Measurements from ENCODE around the gene GPC5.
A peak's percentile ranks its signal among the peaks of the same experiment; 100 is the strongest.

Gene GPC5

GRCh38 chr13:92307752-92308151 is 909.3 kb downstream of the GPC5 start:
- no peak for DNase-seq

- no peak for DNase-seq
Observed at GRCh38 chr13:92312823-92313222, 914.4 kb downstream of the GPC5 start.

GRCh38 chr13:92313382-92313781 is 915.0 kb downstream of the GPC5 start:
- no peak for DNase-seq

DNA sequence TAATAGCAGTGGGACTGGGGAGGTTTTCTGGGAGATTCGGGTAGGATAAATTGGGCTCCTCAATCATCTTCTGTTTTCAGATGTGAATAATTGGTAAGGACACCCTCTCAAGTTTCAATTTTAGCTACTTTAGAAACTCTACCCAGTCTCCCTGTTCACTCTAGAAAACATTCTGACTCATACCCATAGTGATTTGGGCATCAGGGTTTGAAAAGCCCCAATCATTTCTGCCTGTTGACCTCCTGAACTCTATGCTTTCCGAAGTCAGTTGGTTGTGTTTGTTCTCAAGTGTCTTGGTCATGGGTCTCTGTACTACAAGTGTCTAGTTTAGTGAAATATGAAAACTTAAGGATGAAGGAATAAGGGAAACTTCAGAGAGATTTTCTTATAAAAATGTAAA is 916.8 kb downstream of the GPC5 start:
- DNase-seq, result no peak

DNA sequence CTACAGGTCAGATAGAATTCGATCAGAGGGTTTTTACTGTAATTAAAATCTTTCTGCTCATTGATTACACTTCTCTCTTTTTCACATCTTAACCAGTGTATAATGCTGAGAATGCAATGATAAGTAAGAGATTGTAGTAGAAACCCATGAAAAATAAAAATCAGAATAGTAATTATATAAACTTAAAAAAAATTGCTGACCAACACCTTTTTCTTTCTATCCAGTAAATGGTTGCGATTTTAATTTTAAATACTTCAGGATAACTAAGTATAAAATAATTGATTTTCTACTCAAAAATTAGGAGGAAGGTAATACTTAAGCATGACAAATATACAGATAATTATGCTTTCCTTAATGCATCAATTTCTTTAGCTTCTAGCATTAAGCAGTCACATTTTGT is 917.6 kb downstream of the GPC5 start:
- no peak for DNase-seq

- DNase-seq, result no peak
Observed at GRCh38 chr13:92317066-92317465, 918.6 kb downstream of the GPC5 start.

DNA sequence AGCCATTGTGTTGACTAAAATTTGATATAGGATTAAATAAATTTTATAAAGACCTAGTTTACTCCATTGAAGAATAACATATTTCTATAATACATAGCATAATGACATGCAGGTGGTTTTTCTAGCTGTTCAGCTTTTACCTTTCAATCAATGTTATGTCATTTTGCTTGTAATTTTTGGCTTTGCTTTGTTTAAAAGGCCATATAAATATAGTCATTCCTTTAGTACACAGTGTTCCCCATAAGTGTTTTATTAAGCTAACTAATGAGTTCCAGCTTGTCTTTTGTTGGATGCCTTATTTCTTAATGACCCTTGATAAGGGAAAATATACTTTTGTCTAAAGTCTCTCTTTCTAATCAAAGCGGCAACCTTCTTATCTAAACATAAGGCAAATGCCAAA is 921.9 kb downstream of the GPC5 start:
- DNase-seq, result no peak

DNA sequence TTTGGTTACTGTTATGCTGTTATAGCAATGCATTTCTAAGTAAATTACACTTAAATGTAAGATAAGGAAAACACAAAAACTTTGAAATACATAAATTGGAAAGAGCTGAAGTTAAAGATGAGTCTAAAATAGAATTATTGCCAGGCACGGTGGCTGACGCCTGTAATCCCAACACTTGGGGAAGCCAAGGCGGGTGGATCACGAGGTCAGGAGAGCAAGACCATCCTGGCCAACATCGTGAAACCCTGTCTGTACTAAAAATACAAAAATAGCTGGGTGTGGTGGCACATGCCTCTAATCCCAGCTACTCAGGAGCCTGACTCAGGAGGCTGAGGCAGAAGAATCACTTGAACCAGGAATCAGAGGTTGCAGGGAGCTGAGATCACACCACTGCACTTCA is 922.8 kb downstream of the GPC5 start:
- no peak for DNase-seq

DNA sequence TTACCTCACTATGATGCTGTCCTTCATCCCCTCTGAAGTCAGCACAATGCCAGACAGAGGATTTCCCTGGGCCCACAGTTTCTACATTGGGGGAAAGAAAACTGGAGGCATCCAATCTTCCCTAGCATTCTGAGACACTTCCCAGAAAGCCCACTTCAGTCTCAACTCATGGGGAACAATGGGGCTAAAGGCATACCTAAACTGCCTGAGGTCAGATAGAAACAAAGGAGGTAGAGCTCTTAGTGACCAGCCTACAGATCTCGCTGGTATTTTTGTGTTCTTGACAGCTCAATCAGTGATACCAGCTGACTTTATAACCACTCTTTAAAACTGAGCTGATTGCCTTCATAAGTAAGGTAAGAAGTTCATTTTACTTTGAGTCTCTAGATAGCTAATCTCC is 947.2 kb downstream of the GPC5 start:
- no peak for DNase-seq

GRCh38 chr13:92346046-92346445 is 947.6 kb downstream of the GPC5 start:
- no peak for DNase-seq

GRCh38 chr13:92354583-92354982 is 956.2 kb downstream of the GPC5 start:
- DNase-seq, result no peak

DNA sequence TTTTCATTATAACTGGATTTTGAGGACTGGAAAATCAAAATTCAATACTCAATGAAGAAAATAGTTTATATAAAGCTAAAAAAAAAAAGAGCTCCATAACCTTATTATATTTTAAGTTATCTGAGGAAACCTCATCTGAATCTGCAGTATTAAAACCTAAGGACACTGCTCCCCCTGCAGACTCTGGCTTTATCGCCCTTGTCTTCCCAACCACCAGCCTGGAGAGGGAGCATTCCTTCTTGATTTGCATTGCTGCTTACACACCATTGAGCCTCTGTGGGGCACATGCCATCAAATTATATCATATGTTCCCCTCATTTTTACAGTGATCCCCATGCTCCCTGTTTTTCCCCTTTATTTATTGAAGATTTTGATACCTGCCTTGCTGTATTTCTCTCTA is 956.8 kb downstream of the GPC5 start:
- DNase-seq, result peak; percentile 11

GRCh38 chr13:92362717-92363116 is 964.3 kb downstream of the GPC5 start:
- peak; percentile 43 for DNase-seq

GRCh38 chr13:92365904-92366303 is 967.5 kb downstream of the GPC5 start:
- no peak for DNase-seq

DNA sequence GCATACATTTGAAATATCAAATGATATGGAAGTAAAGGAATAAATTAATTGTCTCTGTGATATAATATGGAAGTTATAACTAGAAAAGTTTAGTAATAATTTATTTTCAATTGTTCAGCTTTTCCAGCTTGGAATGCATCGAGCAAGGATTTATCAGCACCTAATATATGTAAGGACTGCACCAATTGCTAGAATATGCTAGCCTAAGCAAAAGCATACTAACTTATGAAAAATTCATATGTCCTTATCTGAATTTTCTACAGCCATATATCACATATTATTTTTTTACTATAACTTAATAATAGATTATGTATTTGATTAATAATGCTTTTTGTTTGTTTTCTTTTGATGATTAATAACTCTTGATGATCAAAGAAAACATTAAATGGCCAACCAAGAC is 979.0 kb downstream of the GPC5 start:
- DNase-seq, result no peak

DNA sequence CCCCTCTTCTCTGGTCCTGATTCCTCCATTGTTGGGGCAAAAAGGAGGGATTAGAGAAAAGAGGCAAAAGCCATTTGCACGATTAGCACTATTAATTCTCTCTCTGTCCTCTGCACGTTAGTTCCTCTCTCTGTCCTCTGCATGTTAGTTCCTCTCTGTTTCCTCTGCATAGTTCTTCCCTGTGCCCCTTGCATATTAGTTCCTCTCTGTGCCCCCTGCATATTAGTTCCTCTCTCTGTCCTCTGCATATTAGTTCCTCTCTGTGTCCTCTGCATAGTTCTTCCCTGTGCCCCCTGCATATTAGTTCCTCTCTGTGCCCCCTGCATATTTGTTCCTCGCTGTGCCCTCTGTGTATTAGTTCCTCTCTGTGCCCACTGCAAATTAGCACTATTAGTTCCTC is 981.0 kb downstream of the GPC5 start:
- no peak for DNase-seq

GRCh38 chr13:92384410-92384809 is 986.0 kb downstream of the GPC5 start:
- DNase-seq, result no peak

- DNase-seq, result no peak
Observed at GRCh38 chr13:92387245-92387644, 988.8 kb downstream of the GPC5 start.

GRCh38 chr13:92390217-92390616 is 991.8 kb downstream of the GPC5 start:
- no peak for DNase-seq

DNA sequence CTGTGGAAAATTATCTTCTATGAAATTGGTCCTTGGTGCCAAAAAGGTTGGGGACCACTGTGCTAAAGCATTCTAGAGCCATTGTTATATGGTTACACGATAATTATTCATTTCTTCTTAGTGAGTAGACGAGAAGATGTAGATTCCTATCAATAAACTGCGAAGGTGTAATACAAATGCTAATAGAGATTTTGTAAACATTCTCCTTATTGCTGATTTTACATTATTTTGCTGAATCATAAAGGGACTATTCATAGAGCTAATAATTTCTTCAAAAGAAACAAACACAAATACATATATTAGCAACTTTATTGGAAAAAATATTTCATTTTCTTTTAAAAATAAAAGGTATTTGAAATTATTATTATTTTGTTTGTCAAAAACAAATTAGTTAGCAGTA is 1005.2 kb downstream of the GPC5 start:
- no peak for DNase-seq

DNA sequence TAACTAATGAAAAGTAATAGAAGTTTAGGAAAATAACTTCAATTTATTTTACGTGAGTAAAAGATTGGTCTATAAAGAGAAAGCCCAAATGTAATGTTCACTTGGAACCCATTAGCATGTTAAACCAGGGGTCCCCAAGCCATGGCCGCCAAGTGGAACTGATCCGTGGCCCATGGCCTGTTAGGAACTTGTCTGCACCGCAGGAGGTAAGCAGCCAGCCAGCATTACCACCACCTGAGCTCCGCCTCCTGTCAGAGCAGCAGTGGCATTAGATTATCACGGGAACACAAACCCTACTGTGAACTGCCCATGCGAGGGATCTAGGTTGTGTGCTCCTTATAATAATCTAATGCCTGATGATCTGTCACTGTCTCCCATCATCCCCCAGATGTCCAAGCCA is 1009.4 kb downstream of the GPC5 start:
- DNase-seq, result no peak

GRCh38 chr13:92412481-92412880 is 1014.1 kb downstream of the GPC5 start:
- DNase-seq, result no peak

GRCh38 chr13:92412996-92413395 is 1014.6 kb downstream of the GPC5 start:
- no peak for DNase-seq

DNA sequence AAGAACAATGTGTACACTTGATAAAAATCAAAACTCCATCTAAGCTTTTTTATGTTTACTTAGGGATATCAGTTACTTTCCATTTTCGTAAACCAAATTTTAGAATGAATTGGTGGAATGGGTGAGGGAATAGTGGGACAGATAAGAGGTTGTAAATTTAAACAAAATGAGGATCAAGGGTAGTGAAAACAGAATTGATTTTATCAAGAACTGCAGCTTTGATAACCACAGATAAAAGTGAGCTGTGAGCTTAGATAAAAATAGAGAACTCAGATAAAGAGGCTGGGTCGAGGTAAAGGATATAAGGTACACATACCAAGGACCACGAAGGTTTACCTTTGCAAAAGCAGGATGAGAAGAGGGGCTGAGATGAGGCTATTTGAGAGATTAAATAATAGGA is 1015.0 kb downstream of the GPC5 start:
- no peak for DNase-seq

DNA sequence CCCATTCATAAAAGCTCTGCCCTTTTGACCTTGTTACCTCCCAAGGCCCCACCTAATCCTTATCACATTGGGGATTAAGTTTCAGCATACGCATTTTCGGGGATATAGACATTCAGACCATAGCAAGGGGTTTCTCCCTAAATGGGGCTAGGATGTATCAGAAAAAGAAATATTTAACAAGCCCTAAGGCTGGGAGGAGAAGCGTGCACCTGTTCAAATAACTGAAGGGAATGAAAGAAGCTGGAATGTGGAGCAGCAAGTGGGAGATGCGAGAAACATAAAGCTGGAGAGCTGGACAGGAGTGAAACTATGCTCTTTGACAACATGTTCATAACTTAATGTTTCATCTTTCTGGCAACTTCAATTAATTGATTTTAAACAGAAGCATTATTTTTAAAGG is 1016.4 kb downstream of the GPC5 start:
- DNase-seq, result no peak

- DNase-seq, result no peak
Observed at GRCh38 chr13:92415781-92416180, 1017.4 kb downstream of the GPC5 start.

Data from NCI-H2171 (cell line).